Muscle layer of duodenum (tissue), 2 donors: ENCODE measurements around the gene BPIFB1.

ENCODE experiments used
- H3K27ac ChIP-seq: one replicate; pipeline ENCODE4 v1.7.0; 2013; ENCODE audit warnings: mild to moderate bottlenecking, low read length
- H3K27me3 ChIP-seq: one replicate; pipeline ENCODE4 v1.7.0; 2013; ENCODE audit warnings: low read depth, mild to moderate bottlenecking, control low read depth, low read length
- H3K36me3 ChIP-seq, 2 donors: one replicate each; pipeline ENCODE4 v1.7.0; 2013; ENCODE audit warnings: low read length in 2 of 2, control low read depth in 1 of 2, mild to moderate bottlenecking in 1 of 2; ENCODE audit not compliant: insufficient read depth in 2 of 2, control insufficient read depth in 1 of 2
- H3K4me1 ChIP-seq, 2 donors: one replicate each; pipeline ENCODE4 v1.7.0; 2013; ENCODE audit warnings: low read length in 2 of 2, mild to moderate bottlenecking in 2 of 2, control low read depth in 1 of 2, moderate library complexity in 1 of 2; ENCODE audit not compliant: insufficient read depth in 2 of 2, control insufficient read depth in 1 of 2
- H3K4me3 ChIP-seq, 2 donors: one replicate each; pipeline ENCODE4 v1.7.0; 2013; ENCODE audit warnings: low read length in 2 of 2, low read depth in 1 of 2, mild to moderate bottlenecking in 1 of 2
- H3K9me3 ChIP-seq, 2 donors: one replicate each; pipeline ENCODE4 v1.7.0; 2013; ENCODE audit warnings: low read length in 2 of 2, control low read depth in 1 of 2, mild to moderate bottlenecking in 1 of 2; ENCODE audit not compliant: control insufficient read depth in 1 of 2
- donor health status: healthy.

Gene BPIFB1

DNA sequence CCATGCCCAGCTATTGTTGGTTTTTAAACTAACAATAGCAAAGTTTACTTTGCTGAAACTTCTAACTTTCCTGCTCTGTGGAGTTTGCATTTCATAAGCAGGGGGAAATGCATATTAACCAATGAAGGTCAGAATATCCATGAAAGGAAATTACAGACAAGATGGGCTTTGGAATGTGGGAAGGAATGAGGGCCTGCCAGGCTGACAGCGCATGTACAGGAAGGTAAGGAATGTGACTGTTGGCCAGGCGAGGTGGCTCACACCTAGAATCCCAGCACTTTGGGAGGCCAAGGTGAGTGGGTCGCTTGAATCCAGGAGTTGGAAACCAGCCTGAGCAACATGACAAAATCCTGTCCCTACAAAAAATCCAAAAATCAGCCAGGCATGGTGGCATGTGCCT lies 68.7 kb downstream of the BPIFB1 start:
- H3K27ac ChIP-seq, result no peak overlapping the region
- H3K27me3 ChIP-seq, result no peaks in the 10 kb centered on the region
- H3K36me3 ChIP-seq, result peaks cover 10 to 36% of the 10 kb centered on the region in 2 donors
- H3K4me1 ChIP-seq, result no peaks in the 10 kb centered on the region
- H3K9me3 ChIP-seq, result no peaks in the 10 kb centered on the region
- H3K4me3 ChIP-seq, result no peak overlapping the region

DNA sequence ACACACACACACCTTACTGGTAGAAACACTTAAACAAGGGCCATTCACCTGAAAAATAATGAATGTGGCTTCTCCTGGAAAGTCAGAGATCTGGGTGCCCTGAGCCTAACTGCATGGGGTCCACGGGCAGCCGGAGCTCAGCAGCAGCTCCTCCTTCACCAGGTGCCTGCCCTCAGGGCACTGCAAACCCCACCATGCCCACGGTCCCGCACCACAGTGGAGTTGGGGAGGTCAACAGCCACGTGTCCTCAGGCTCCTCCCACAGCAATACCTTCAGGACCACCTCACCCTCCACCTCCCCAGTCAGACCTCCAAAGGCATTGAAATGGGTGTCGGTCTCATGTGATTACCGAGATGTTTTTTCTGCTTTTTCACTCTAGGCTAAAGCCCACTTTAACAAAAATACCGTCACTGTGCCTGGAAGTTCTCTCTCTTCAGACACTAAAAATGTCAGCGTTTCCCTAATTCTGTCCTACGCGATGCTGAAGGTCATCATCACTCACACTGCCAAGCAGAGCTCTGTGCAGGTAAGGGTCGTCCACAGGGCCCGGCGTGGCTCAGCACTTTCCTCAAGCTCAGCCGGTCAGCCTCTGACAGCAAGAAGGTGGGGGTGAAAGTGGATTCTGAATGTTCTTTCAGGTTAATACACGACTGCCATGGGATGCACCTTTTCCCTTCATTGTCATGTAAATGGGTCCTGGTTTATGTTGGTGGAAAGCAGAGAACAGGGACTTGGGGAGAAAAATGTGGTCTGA lies 69.4 kb downstream of the BPIFB1 start:
- no peaks in the 10 kb centered on the region for H3K9me3 ChIP-seq
- no peak overlapping the region for H3K27ac ChIP-seq
- no peaks in the 10 kb centered on the region for H3K27me3 ChIP-seq
- H3K4me3 ChIP-seq, result no peak overlapping the region
- peaks cover 10 to 37% of the 10 kb centered on the region in 2 donors for H3K36me3 ChIP-seq
- H3K4me1 ChIP-seq, result no peaks in the 10 kb centered on the region

DNA sequence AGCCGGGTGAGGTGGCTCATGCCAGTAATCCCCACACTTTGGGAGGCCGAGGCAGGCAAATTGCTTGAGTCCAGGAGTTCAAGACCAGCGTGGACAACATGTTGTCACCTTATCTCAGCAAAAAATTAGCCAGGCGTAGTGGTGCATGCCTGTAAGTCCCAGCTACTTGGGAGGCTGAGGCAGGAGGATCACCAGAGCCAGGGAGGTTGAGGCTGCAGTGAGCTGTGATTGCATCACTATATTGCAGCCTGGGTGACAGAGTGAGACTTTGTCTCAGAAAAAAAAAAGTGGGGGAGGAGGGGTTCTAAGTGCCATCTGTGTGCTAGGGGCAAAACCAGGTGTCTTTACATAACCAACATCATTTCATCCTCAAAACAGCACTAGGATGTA lies 70.0 kb downstream of the BPIFB1 start:
- Histone ChIP-seq H3K27ac (no peak overlapping the region), H3K4me3 (no peak overlapping the region), H3K9me3 (no peaks in the 10 kb centered on the region), H3K4me1 (no peaks in the 10 kb centered on the region), H3K27me3 (no peaks in the 10 kb centered on the region), H3K36me3 (peaks cover 10 to 41% of the 10 kb centered on the region in 2 donors)
